ENCODE measurements around the gene SLC16A12.
"Not testable (repeated sequence)": the region's sequence is repeated elsewhere in the genome, so short reads cannot be mapped to it uniquely, and the experiment has no call there.

SLC16A12 gene

DNA sequence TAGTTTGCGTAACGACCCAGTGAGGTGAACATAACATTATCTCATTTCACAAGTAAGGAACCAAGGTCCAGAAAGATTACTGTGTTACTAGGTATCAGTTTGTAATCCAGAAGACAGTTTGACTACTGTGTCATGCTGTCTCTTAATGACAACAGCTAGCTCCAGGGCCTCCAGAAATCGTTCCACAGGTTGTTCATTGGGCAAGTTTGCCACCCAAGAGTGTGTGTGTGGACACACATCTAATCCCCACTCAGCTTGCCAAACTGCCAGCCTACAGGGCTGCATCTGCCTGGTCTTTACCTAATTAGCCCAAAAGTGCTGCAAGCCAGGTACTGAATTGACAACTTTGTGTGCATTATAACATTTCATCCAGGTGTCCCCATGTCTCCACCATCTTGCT is 27.9 kb upstream of the SLC16A12 start:
- Histone ChIP-seq H3K9me3 (ENCODE audit: low read length) (no peaks in the 10 kb centered on the region), H3K4me3 (ENCODE audit: low read length) (no peak overlapping the region), H2AFZ (ENCODE audit: low read depth, low read length) (no peak overlapping the region), H3K27me3 (ENCODE audit: insufficient read depth, low read length) (peaks cover 8% of the 10 kb centered on the region), H3K4me1 (ENCODE audit: insufficient read depth, low read length) (no peaks in the 10 kb centered on the region), H3K36me3 (ENCODE audit: insufficient read depth, low read length) (no peaks in the 10 kb centered on the region)

DNA sequence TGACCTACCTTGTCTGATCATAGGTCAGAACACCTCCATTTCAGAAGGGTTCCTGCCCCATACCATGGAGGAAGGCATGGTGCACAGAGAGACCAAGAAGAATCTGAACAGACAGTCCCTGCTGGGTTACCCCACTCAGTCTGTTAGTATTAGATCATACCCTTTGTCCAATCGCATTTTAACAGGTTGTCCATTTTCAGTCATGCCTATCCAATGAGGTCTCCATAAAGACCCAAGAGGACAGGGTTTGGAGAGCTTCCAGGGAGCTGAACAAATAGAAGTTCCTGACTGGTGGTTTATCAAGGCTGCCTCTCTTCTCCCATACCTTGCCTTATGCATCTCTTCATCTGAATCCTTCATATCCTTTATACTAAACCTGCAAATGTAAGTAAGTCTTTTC is 21.2 kb upstream of the SLC16A12 start:
- Histone ChIP-seq H3K9me3 (ENCODE audit: low read length) (no peaks in the 10 kb centered on the region), H3K4me1 (ENCODE audit: insufficient read depth, low read length) (no peaks in the 10 kb centered on the region), H3K4me3 (ENCODE audit: low read length) (no peak overlapping the region), H2AFZ (ENCODE audit: low read depth, low read length) (no peak overlapping the region), H3K36me3 (ENCODE audit: insufficient read depth, low read length) (no peaks in the 10 kb centered on the region), H3K27me3 (ENCODE audit: insufficient read depth, low read length) (peaks cover 6% of the 10 kb centered on the region)

DNA sequence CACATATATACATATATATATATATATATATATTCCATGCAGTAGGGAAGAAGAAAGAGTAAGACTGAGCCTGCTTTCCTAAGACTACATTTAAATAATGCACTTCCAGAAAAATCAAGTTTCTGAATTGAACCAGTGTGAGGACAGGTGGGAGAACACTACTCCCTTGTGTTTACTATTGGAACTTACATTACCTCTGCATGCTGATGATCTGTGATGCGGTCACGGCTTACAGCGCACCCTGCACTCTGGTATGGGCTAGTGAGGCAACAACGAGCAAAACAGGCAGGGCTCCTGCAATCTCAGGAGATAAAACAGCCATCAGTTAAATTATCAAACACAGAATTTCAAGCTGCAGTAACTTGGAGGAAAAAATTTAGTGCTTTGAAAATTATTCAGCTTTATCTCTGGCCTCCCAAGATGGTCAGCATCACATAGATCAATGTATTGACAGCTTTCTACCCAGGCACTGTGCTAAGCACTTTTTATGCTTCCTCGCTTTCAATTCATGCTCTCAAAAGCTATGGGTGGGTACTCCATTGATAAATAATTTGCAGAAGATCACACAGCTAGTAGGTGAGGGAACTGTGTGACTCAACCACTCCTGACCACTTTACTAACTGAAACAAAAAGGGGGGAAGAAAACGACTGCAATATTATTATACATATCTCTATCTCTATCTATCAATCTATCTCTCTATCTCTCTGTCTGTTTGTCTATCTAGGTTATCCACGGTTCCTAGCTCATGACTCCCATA is 20.5 kb upstream of the SLC16A12 start:
- no peak overlapping the region for H3K4me3 ChIP-seq (ENCODE audit: low read length)
- no peaks in the 10 kb centered on the region for H3K36me3 ChIP-seq (ENCODE audit: insufficient read depth, low read length)
- no peak overlapping the region for H2AFZ ChIP-seq (ENCODE audit: low read depth, low read length)
- no peaks in the 10 kb centered on the region for H3K4me1 ChIP-seq (ENCODE audit: insufficient read depth, low read length)
- no peaks in the 10 kb centered on the region for H3K9me3 ChIP-seq (ENCODE audit: low read length)
- H3K27me3 ChIP-seq (ENCODE audit: insufficient read depth, low read length) = peaks cover 3% of the 10 kb centered on the region

DNA sequence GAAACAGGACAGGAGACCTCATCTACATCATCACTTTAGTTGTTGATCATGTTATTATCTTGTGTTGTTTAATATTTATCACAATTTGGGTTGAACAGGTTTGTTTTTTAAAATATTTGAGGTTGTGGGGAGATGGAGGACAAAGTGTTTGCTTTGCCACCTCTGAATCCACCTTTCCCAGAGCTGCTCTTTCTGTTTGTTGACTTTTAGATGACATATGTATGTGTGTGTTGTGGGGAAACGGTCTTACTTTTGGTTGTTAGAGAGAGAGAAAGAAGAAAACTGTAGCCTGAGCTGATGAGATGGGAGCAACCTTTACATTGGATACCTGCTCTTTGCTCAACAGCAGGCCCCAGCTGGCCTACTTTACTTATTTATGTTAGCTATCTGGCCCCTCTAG is 19.0 kb upstream of the SLC16A12 start:
- no peaks in the 10 kb centered on the region for H3K4me1 ChIP-seq (ENCODE audit: insufficient read depth, low read length)
- no peaks in the 10 kb centered on the region for H3K36me3 ChIP-seq (ENCODE audit: insufficient read depth, low read length)
- H3K4me3 ChIP-seq (ENCODE audit: low read length) = no peak overlapping the region
- no peak overlapping the region for H2AFZ ChIP-seq (ENCODE audit: low read depth, low read length)
- H3K9me3 ChIP-seq (ENCODE audit: low read length) = no peaks in the 10 kb centered on the region
- H3K27me3 ChIP-seq (ENCODE audit: insufficient read depth, low read length) = peaks cover 3% of the 10 kb centered on the region

DNA sequence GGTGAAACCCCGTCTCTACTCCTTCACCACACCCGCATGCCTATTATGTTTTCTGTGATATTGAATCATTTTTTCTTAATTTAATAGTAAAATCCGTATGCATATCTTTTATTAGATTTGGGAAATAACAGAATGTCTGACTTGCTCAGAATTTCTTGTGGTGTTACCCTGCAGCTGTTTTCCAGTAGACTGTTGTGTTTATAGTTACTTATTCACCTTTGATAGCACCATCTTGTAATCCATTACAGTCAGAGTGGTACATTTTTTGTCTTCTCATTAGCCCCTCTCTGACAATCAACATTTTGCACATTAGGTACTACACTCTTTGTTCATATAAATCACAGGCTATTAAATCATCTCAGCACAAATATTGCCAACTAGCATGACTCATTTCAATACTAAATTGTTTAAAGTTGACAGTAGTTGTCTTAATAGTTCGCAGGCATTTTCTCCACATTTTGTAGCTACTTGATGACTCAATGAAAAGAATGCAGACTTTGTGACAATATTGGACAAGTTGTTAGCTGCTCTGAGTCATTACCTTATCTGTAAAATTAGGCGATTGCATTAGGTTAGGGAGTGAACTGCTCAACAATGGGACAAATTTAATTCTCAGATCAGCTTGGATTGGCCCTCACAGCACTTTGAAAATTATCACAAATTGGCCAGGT is 17.8 kb upstream of the SLC16A12 start:
- H3K36me3 ChIP-seq (ENCODE audit: insufficient read depth, low read length) = no peaks in the 10 kb centered on the region
- H2AFZ ChIP-seq (ENCODE audit: low read depth, low read length) = no peak overlapping the region
- H3K4me3 ChIP-seq (ENCODE audit: low read length) = no peak overlapping the region
- H3K4me1 ChIP-seq (ENCODE audit: insufficient read depth, low read length) = no peaks in the 10 kb centered on the region
- peaks cover 5% of the 10 kb centered on the region for H3K27me3 ChIP-seq (ENCODE audit: insufficient read depth, low read length)
- no peaks in the 10 kb centered on the region for H3K9me3 ChIP-seq (ENCODE audit: low read length)

DNA sequence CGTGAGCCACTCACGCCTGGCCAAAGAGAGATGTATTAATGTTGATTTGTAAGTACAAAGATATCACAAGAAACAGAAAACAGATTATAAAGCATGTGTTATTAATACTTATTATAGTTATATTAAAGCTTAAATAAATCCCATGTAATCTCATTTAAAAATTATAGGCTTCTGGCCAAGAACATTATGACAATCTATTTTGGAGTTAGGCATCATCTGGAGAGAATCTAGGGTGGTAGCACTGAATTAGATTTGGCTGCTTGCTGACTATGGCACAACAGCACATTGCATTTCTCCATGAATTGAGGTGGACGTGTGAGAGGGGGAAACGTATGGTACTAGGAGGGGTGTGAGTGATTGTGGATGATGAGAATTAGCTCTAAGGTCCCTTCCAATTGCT is 16.8 kb upstream of the SLC16A12 start:
- peaks cover 5% of the 10 kb centered on the region for H3K27me3 ChIP-seq (ENCODE audit: insufficient read depth, low read length)
- no peaks in the 10 kb centered on the region for H3K9me3 ChIP-seq (ENCODE audit: low read length)
- H3K4me3 ChIP-seq (ENCODE audit: low read length) = no peak overlapping the region
- H2AFZ ChIP-seq (ENCODE audit: low read depth, low read length) = no peak overlapping the region
- H3K4me1 ChIP-seq (ENCODE audit: insufficient read depth, low read length) = no peaks in the 10 kb centered on the region
- H3K36me3 ChIP-seq (ENCODE audit: insufficient read depth, low read length) = no peaks in the 10 kb centered on the region

DNA sequence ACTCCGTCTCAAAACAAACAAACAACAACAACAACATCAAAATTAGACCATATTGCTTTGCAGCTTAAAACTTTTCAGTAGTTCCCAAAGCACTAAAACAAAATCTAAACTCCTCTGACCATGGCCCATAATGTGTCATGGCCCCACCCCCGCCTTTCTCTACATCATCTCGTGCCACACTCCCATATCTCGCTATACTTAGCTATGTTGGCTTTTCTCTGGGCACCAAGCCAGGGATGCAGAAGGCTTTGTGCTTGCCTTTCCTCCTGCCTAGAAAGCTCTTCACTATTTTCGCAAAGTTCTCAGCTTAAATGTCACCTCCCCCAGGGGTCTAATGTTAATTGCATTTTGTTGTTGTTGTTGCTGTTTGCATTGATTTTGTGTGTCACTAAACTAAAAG is 15.1 kb upstream of the SLC16A12 start:
- Histone ChIP-seq H3K9me3 (ENCODE audit: low read length) (no peaks in the 10 kb centered on the region), H3K4me1 (ENCODE audit: insufficient read depth, low read length) (no peaks in the 10 kb centered on the region), H3K27me3 (ENCODE audit: insufficient read depth, low read length) (peaks cover 2% of the 10 kb centered on the region), H2AFZ (ENCODE audit: low read depth, low read length) (no peak overlapping the region), H3K36me3 (ENCODE audit: insufficient read depth, low read length) (no peaks in the 10 kb centered on the region), H3K4me3 (ENCODE audit: low read length) (no peak overlapping the region)

DNA sequence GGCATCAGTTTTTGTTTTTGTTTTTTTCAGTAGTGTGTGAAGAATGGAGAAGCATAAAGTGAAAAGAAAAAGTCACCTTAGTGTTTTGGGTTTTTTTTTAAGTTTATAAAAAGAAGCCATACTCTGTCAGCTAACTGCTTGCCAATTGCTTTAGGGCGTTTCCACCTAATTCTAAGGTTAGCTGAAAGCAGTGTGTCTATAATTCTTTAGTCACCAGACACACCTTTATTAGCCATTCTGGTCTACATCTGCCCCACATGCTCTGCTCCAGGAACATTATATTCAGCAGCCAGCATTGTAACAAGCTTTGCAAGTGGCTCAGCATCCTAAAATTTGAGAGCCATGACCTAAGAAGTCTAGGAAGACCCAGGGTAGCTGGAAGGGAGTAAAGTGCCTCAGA is 14.1 kb upstream of the SLC16A12 start:
- Histone ChIP-seq H3K9me3 (ENCODE audit: low read length) (no peaks in the 10 kb centered on the region), H3K36me3 (ENCODE audit: insufficient read depth, low read length) (no peaks in the 10 kb centered on the region), H2AFZ (ENCODE audit: low read depth, low read length) (no peak overlapping the region), H3K27me3 (ENCODE audit: insufficient read depth, low read length) (peaks cover 2% of the 10 kb centered on the region), H3K4me1 (ENCODE audit: insufficient read depth, low read length) (no peaks in the 10 kb centered on the region), H3K4me3 (ENCODE audit: low read length) (no peak overlapping the region)

DNA sequence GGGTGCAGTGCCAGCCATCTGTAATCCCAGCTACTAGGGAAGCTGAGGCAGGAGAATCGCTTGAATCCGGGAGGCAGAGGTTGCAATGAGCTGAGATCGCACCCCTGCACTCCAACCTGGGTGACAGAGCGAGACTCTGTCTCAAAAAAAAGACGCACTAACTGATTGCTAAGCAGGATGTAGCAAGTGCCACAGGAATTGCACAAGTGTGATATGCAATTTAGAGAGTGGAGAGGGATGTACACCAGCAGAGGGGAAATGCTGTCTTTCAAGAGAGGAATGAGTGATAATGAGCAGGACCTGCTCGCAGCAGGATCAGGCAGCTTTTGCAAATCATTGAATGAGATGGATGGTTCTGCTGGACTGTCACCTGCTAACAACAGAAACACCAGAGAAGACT is 13.3 kb upstream of the SLC16A12 start:
- no peaks in the 10 kb centered on the region for H3K9me3 ChIP-seq (ENCODE audit: low read length)
- peaks cover 2% of the 10 kb centered on the region for H3K27me3 ChIP-seq (ENCODE audit: insufficient read depth, low read length)
- no peaks in the 10 kb centered on the region for H3K4me1 ChIP-seq (ENCODE audit: insufficient read depth, low read length)
- no peaks in the 10 kb centered on the region for H3K36me3 ChIP-seq (ENCODE audit: insufficient read depth, low read length)
- H2AFZ ChIP-seq (ENCODE audit: low read depth, low read length) = no peak overlapping the region
- no peak overlapping the region for H3K4me3 ChIP-seq (ENCODE audit: low read length)

DNA sequence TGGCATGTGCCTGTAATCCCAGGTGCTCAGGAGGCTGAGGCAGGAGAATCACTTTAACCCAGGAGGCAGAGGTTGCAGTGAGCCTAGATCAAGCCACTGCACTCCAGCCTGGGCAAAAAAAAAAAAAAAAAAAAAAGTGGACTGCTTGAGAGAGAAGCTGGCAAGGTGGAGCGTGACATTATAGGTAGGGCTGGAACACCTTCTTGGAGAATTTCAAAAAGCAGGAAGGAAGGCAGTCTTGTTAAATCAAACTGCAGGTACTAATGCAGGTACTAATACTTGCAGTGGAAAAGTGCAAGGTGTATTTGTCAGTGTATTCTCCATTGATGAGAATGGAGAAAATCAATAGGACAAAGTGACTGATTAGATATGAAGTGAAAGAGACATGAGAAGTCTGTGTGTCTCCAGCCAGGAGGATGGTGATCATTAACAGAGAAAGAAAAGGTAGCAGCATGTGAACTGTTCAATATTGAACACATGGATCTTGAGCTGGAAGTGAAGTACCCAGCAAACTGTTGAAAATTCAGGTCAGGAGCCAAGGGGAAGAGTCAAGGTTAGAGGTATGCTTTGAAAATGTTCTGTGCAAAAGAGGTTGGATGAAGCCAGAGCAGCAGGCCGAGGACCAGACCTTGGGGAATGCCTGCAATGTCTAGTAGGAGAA is 12.6 kb upstream of the SLC16A12 start:
- no peaks in the 10 kb centered on the region for H3K4me1 ChIP-seq (ENCODE audit: insufficient read depth, low read length)
- H3K36me3 ChIP-seq (ENCODE audit: insufficient read depth, low read length) = no peaks in the 10 kb centered on the region
- H3K27me3 ChIP-seq (ENCODE audit: insufficient read depth, low read length) = peaks cover 2% of the 10 kb centered on the region
- H2AFZ ChIP-seq (ENCODE audit: low read depth, low read length) = no peak overlapping the region
- H3K4me3 ChIP-seq (ENCODE audit: low read length) = no peak overlapping the region
- H3K9me3 ChIP-seq (ENCODE audit: low read length) = no peaks in the 10 kb centered on the region

DNA sequence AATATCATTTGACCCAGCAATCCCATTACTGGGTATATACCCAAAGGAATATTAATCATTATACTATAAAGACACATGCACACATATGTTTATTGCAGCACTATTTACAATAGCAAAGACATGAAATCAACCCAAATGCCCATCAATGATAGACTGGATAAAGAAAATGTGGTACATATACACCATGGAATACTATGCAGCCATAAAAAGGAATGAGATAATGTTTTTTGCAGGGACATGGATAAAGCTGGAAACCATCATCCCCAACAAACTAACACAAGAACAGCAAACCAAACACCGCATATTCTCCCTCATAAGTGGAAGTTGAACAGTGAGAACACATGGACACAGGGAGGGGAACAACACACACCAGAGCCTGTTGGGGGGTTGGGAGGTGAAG is 11.3 kb upstream of the SLC16A12 start:
- H3K9me3 ChIP-seq (ENCODE audit: low read length); H3K27me3 ChIP-seq (ENCODE audit: insufficient read depth, low read length); H3K36me3 ChIP-seq (ENCODE audit: insufficient read depth, low read length); H3K4me3 ChIP-seq (ENCODE audit: low read length); H2AFZ ChIP-seq (ENCODE audit: low read depth, low read length); H3K4me1 ChIP-seq (ENCODE audit: insufficient read depth, low read length): not testable (repeated sequence)

DNA sequence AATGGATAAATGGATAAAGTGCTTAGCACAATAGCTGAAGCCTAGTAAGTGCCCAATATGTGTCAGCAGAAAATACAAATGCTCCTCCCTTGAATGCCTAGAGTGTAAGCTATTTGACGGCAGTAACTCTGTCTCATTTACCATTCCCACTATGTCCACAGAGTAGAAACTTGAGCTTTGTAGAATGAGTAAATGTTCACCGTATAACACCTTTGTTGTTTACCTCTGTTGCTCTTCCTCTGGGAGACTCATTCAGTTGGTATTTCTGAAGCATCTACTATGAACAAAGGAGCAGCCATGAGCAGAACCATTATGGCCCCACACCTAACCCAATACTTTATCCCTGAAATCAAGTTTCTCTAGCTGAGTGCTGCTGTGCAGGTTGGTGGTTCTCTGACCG is 8.4 kb upstream of the SLC16A12 start:
- Histone ChIP-seq H3K9me3 (ENCODE audit: low read length) (no peaks in the 10 kb centered on the region), H3K36me3 (ENCODE audit: insufficient read depth, low read length) (no peaks in the 10 kb centered on the region)

DNA sequence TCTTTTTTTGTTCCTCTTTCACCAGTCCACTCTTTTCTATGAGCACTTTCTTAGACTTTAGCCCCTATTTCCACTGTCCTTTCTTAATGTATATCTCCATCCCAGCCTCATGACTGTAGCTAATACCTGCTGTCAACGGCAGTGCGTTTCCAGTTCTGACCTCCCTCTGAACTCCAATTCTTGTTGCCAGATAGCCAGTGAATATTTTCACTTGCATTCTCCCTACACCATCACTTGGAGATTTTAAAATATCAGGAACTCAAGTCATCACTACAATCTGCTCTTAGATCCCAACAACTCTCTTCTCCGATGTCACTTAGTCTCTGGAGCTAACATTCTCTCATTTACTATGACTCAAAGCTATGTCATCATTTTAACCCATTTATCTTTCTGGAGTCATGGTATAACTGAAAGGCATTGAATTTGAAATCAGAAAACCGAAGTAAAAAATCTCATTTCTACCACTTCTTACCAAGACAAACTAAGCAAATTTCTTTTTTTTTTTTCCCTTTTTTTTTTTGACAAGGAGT is 5.1 kb upstream of the SLC16A12 start:
- H3K4me3 ChIP-seq (ENCODE audit: low read length) = no peak overlapping the region
- H2AFZ ChIP-seq (ENCODE audit: low read depth, low read length) = no peak overlapping the region
- H3K4me1 ChIP-seq (ENCODE audit: insufficient read depth, low read length) = peaks cover 9% of the 10 kb centered on the region
- no peaks in the 10 kb centered on the region for H3K9me3 ChIP-seq (ENCODE audit: low read length)
- no peaks in the 10 kb centered on the region for H3K36me3 ChIP-seq (ENCODE audit: insufficient read depth, low read length)
- H3K27me3 ChIP-seq (ENCODE audit: insufficient read depth, low read length) = peaks cover 8% of the 10 kb centered on the region

More for the DNA sequence above, 8.4 kb upstream of the SLC16A12 start:
- Histone ChIP-seq H3K27me3 (ENCODE audit: insufficient read depth, low read length) (peaks cover under 1% of the 10 kb centered on the region), H2AFZ (ENCODE audit: low read depth, low read length) (no peak overlapping the region), H3K4me3 (ENCODE audit: low read length) (no peak overlapping the region), H3K4me1 (ENCODE audit: insufficient read depth, low read length) (no peaks in the 10 kb centered on the region)
